Breast epithelium (tissue), 3 donors: Measurements from ENCODE around the gene CAMKK2.

Experiments
- CTCF ChIP-seq, 3 donors: fragments of 450-650 bp; IDR thresholded peaks; one replicate each; pipeline ENCODE4 v1.5.1; 2016 to 2017; ENCODE audit warnings: antibody characterized with exemption in 3 of 3, mild to moderate bottlenecking in 3 of 3, moderate library complexity in 3 of 3
- POLR2A ChIP-seq: fragments of 450-650 bp; IDR thresholded peaks from one replicate; pipeline ENCODE4 v1.6.1; 2016; ENCODE audit warnings: antibody characterized with exemption, mild to moderate bottlenecking, moderate library complexity
- POLR2AphosphoS5 ChIP-seq, 3 donors: sonication (generic); formaldehyde crosslinking; IDR thresholded peaks; one replicate each; pipeline ENCODE4 v1.6.1; 2017; ENCODE audit warnings: antibody characterized with exemption in 3 of 3

- no peak for TF ChIP-seq CTCF (IDR thresholded peaks at IDR 0.05)
- TF ChIP-seq POLR2A, result peak; percentile 62
- peak; percentile 87 to 93 (median 87) for TF ChIP-seq POLR2AphosphoS5 (IDR thresholded peaks at IDR 0.05)
These were observed 86.6 kb downstream of the CAMKK2 start, which contains the start of gene P2RX4 for GRCh38 chr12:121209624-121210572.
